Upper lobe of left lung (tissue), 4 donors: ENCODE data around the gene DYRK1B.
A peak's percentile ranks its signal among the peaks of the same experiment; 100 is the strongest.

Source experiments
- POLR2A ChIP-seq, 4 donors: fragments of 450-650 bp; IDR thresholded peaks; one replicate each; pipeline ENCODE4 v1.5.1; 2016 to 2017; ENCODE audit warnings: antibody characterized with exemption in 4 of 4, mild to moderate bottlenecking in 2 of 4
- TF ChIP-seq, protein P1 (sequence below), 6 experiments: fragments of 450-650 bp in 4 of 6; fragments of 200-600 bp in 2 of 6; sonication (generic) in 2 of 6; IDR thresholded peaks; one replicate each; pipeline ENCODE4 v1.5.1; 2016 to 2019; ENCODE audit warnings: antibody characterized with exemption in 6 of 6

DNA sequence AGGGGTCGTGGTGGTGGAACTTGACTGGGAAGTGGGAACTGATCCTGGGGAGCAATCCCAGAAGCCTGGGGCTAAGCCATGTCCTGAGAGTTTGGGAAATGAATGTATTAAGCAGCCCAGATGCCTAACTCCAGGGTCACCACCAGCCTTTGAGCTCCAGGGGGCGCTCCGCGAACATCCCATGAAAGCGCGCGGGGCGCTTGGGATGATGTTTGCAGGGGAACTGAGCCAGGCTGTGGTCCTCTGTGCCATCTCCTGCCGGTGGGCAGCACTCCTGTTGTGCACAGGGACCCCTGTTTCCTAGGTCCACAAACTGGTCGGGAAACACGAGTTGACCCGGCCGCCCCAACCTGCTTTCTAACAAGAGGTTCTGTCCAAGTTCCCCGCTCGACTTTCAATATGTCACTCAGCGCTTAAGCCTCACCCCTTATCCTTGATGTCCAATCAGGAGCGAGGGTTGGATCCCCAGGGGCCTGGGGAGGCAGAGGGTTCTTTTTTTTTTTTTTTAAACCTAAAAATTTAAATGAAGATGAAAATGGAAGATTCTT lies 40.9 kb downstream of the DYRK1B start:
- TF ChIP-seq, protein P1, sequence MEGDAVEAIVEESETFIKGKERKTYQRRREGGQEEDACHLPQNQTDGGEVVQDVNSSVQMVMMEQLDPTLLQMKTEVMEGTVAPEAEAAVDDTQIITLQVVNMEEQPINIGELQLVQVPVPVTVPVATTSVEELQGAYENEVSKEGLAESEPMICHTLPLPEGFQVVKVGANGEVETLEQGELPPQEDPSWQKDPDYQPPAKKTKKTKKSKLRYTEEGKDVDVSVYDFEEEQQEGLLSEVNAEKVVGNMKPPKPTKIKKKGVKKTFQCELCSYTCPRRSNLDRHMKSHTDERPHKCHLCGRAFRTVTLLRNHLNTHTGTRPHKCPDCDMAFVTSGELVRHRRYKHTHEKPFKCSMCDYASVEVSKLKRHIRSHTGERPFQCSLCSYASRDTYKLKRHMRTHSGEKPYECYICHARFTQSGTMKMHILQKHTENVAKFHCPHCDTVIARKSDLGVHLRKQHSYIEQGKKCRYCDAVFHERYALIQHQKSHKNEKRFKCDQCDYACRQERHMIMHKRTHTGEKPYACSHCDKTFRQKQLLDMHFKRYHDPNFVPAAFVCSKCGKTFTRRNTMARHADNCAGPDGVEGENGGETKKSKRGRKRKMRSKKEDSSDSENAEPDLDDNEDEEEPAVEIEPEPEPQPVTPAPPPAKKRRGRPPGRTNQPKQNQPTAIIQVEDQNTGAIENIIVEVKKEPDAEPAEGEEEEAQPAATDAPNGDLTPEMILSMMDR (IDR thresholded peaks at IDR 0.05): peak; percentile 78 to 88 (median 84)
- TF ChIP-seq POLR2A (IDR thresholded peaks at IDR 0.05): no peak
